Left lung (tissue), 10 donors: ENCODE results near the gene UNC13C. TPM values are rescaled to one million over a fixed set of nuclear protein-coding genes. Genes with fewer than 3 reads are reported as not detected.
A peak's percentile ranks its signal among the peaks of the same experiment; 100 is the strongest.

ENCODE experiments used
- ATAC-seq: fragments of 200-7000 bp; cut with Tn5 transposase; one replicate; pipeline ENCODE4 v1.9.1; 2020; ENCODE audit warnings: moderate library complexity
- DNase-seq, 4 donors: peaks; one replicate each; pipeline ENCODE4 v3.0.0-alpha.2; 2013 to 2020
- H3K27ac ChIP-seq, 2 donors: fragments of 200-600 bp; sonication (generic) in 1 of 2; one replicate each; pipeline versions ENCODE4 v1.5.0 to v1.8.0; 2020 to 2021
- H3K27me3 ChIP-seq, 2 donors: fragments of 200-600 bp; sonication (generic) in 1 of 2; one replicate each; pipeline versions ENCODE4 v1.5.0 to v1.8.0; 2020 to 2021
- H3K36me3 ChIP-seq, 2 donors: fragments of 200-600 bp; sonication (generic) in 1 of 2; one replicate each; pipeline versions ENCODE4 v1.5.0 to v1.8.0; 2020 to 2021
- H3K4me1 ChIP-seq, 2 donors: fragments of 200-600 bp; one replicate each; pipeline ENCODE4 v1.8.0; 2021
- H3K4me3 ChIP-seq, 2 donors: fragments of 200-600 bp; sonication (generic) in 1 of 2; one replicate each; pipeline versions ENCODE4 v1.5.0 to v1.8.0; 2020 to 2021; ENCODE audit warnings: mild to moderate bottlenecking in 1 of 2
- H3K9me3 ChIP-seq, 2 donors: fragments of 200-600 bp; sonication (generic) in 1 of 2; one replicate each; pipeline versions ENCODE4 v1.5.0 to v1.8.0; 2020 to 2021
- CTCF ChIP-seq, 2 donors: fragments of 200-600 bp; sonication (generic) in 1 of 2; IDR thresholded peaks; one replicate each; pipeline versions ENCODE4 v1.5.0 to v1.8.0; 2021; ENCODE audit warnings: antibody characterized with exemption in 2 of 2
- intact Hi-C, 2 donors: fragments of 100-400 bp; cut with DNase I; formaldehyde crosslinking; loops; one replicate each; pipeline versions ENCODE4 v1.11.2 to v1.14.2; 2022
- polyA plus RNA-seq, 6 donors: library from polyadenylated mRNA; unstranded; fragments of 120-200 nt; gene quantifications; one replicate each; pipeline ENCODE4 v1.2.1, GENCODE V29; 2013; ENCODE audit not compliant: insufficient read length in 6 of 6
- total RNA-seq, 2 donors: library from RNA; stranded (reverse); fragmentation: NEBNext Ultra II Directional; extraction: Animal tissue kit (Norgen Biotek cat#: 25700); gene quantifications; one replicate each; pipeline ENCODE4 v1.2.1, GENCODE V29; 2021
- donor health status: DM: no; HTN: yes; CAD: no.
- donor health status: DM: no; HTN: no; CAD: no.

Gene UNC13C
- total and polyA plus RNA-seq, 8 donors: 0.03 to 19.2 (median 12.8) TPM

GRCh38 chr15:54506977-54507524 is 528.8 kb downstream of the UNC13C start:
- intact Hi-C loops: no loop called here
- Histone ChIP-seq H3K4me3 (no peak overlapping the region), H3K27ac (no peak overlapping the region), H3K27me3 (no peaks in the 10 kb centered on the region), H3K9me3 (no peaks in the 10 kb centered on the region), H3K4me1 (no peaks in the 10 kb centered on the region), H3K36me3 (no peaks in the 10 kb centered on the region)
- ATAC-seq: peak; percentile 88
- DNase-seq: no peak
- TF ChIP-seq CTCF (IDR thresholded peaks at IDR 0.05): no peak

- H3K4me3 ChIP-seq: no peak overlapping the region
- TF ChIP-seq CTCF (IDR thresholded peaks at IDR 0.05): no peak
- no peak overlapping the region for H3K27ac ChIP-seq
- H3K4me1 ChIP-seq: no peaks in the 10 kb centered on the region
- H3K27me3 ChIP-seq: no peaks in the 10 kb centered on the region
- no peak for ATAC-seq
- intact Hi-C loops: no loop called here
- H3K9me3 ChIP-seq: no peaks in the 10 kb centered on the region
- H3K36me3 ChIP-seq: no peaks in the 10 kb centered on the region
- no peak for DNase-seq
Observed at GRCh38 chr15:54514601-54515000, 536.4 kb downstream of the UNC13C start.

GRCh38 chr15:54515664-54516582 is 537.7 kb downstream of the UNC13C start:
- ATAC-seq (no peak), DNase-seq (no peak)
- Histone ChIP-seq H3K36me3 (no peaks in the 10 kb centered on the region), H3K9me3 (no peaks in the 10 kb centered on the region), H3K27me3 (no peaks in the 10 kb centered on the region), H3K4me3 (no peak overlapping the region), H3K4me1 (no peaks in the 10 kb centered on the region), H3K27ac (no peak overlapping the region)
- TF ChIP-seq CTCF (IDR thresholded peaks at IDR 0.05): no peak
- intact Hi-C loops: no loop called here

GRCh38 chr15:54517366-54517765 is 539.1 kb downstream of the UNC13C start:
- intact Hi-C loops: no loop called here

More at GRCh38 chr15:54517366-54517765, 539.1 kb downstream of the UNC13C start:
- H3K36me3 ChIP-seq: no peaks in the 10 kb centered on the region
- ATAC-seq (no peak), DNase-seq (no peak)
- TF ChIP-seq CTCF (IDR thresholded peaks at IDR 0.05): no peak
- H3K27me3 ChIP-seq: no peaks in the 10 kb centered on the region
- no peak overlapping the region for H3K27ac ChIP-seq
- no peaks in the 10 kb centered on the region for H3K4me1 ChIP-seq
- no peaks in the 10 kb centered on the region for H3K9me3 ChIP-seq
- H3K4me3 ChIP-seq: no peak overlapping the region
